ENCODE data around the gene CDH23. TPM values are rescaled to one million over a fixed set of nuclear protein-coding genes. Genes with fewer than 3 reads are reported as not detected.
A peak's percentile ranks its signal among the peaks of the same experiment; 100 is the strongest.

The CDH23 gene
- polyA plus RNA-seq, 1 donor: 0.90 TPM

DNA sequence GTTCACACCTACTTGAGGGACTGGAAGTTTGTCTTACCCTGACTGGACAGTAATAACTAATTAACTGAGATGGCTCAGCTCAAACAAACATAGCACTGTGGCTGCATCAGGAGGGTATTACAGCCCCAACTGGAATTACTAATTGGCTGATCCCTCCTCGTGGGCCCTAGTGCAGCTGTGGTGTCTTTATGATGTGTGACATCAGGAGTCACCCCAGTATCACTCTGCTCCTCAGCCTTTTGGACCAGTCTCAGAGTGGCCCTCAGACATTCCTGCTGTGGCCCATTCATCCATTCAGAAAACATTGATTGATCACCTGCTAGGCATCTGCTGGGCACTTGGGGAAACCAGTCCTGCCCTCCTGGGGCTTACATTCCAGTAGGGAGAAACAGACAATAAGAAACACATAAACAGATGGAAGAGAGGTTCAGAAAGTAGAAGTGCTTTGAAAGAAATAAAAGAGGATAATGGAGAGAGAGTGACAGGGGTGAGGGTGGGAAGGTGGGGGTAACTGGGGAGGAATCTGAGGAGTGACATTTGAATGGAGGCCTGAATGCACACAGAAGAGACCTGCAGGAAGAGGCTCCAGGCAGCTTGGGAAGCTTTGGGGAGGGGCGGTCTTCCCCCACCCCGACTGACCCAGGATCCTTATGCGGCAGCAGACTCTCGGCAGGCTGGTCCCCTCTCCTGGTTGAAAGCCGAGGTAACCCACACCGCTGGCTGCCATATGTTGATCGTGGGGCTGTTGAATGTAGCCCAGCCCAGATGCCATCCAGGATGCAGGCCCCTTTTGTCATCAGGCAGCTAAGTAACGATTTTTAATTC is 209.7 kb downstream of the CDH23 start:
- no peak for DNase-seq

DNA sequence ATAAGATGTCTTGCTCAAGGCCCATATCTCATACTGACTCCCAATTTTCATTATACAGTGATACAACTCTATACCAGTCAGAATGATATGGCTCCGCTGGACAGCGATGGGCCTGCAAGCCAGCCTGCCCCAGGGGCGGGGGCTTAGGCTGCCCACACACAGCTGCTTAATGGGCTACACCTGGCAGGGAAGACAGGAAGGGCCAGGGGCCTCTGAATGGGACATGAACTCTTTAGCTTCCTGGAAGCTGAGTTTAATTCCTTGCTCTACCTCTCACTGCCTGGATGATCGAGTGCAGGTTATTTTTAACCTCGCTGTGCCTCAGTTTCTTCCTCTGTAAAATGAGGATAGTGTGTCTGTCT is 210.3 kb downstream of the CDH23 start:
- no peak for DNase-seq

DNA sequence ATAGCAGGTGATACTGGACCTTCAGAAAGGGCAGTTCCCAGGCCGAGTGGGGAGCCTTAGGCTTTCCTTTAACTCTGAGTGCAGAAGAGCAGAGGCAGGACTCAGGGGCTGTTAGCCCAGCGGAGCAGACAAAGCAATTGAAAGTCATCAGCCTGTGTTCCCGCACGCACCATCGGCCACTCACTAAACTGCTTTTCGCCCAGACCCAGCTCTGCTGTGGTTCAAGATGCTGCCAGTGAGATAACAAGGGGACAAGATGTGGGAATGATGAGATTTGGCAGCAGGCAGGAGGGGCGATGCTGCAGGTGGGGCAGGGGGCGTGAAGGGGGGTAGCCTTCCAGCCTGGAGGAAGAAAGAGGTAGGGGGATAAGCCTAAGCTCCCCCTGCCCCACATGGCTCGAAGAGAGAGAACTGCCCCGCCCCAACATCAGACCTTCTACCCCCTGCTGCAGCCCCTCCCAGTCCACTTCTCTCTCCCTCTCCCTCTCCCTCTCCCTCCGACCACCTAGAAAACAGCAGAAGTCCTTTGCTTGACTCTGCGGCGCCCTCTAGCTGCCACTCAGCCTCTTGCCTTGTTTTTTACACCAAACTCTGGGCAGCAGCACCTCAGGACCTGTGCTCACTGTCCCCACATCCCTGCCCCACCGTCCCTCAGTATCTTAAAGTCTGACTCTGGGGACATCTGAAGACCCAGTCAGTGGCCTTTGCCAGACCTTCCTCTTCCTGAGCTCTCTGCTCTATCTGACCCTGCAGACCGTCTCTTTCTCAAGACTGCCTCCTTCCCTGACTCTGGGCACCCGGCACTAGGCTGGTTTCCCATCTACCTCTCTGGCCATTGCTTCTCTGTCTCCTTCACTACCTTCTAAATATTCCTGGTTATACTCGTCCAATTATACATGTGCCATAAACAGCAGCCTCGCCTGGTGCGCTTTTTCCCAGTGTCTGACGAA is 212.4 kb downstream of the CDH23 start:
- DNase-seq: peak; percentile 82

DNA sequence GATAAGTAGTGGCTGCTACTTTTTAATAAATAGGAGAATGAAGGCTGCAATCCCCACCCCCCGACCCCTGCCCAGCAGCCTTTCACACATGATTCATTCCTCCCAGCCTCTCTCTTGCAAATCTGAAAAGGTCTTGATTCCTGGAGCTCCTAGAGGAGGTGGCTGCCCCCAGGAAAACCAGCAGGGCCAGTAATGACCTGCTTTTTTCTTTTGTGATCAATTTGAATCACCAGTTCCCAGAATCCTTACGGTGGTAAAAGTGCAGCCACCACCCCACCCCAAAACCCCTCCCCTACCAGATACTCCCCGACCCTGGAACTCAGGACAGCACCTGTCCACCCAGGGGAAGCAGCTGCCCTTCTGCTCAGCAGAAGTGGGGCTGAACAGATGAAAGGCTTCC is 213.9 kb downstream of the CDH23 start:
- no peak for DNase-seq

DNA sequence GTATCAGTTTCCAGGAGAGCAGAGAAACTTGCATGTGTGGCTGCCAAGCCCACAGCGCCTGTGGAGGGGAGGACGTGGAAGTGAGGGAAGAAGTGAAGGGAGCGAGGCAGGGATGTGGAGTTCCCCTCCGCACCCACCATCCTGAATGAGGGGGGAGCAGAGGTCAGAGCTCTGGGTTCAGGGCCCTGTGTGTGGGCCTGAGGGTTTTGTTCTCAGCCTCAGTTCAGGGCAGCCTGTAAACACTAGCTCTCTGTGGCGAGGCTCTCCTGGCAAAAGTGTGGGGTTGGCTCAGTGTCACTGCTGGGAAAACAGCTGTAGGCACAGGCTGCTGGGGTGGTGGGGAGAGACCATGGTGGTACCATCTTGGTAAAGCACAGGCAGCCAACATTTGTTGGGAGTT is 214.4 kb downstream of the CDH23 start:
- no peak for DNase-seq

DNA sequence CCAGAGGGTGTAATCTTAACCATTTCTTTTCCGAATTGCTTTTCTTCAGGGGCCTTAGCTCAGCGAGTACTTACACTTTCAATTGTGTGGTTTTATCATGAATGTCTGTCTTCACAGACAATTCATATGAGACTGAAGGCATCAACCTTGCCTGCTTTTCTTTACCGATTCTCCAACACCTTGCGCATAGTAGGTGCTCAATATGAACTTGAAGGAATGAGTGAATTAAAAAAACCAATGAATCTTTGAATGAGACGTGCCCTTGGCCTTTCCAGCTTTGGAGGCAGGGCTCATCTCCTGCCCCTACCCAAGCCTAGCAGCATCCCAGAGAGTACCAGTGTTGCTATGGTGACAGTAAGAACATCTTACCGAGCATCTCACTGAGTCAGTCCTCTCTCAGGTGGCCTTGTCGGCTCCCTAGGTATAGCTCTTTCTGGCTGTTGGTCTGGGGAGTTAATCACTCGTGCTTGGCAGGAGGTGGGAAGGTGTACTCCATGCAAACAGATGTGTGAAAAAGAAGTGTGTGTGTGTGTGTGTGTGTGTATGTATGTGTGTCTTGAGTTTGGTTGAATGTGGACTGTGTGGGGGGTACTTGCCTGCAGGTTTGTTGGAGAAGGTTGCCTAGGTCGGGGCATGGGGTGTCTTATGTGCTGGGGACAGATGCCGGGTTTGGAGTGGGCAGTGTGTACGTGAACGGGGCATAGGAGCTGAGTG is 215.1 kb downstream of the CDH23 start:
- no peak for DNase-seq

DNA sequence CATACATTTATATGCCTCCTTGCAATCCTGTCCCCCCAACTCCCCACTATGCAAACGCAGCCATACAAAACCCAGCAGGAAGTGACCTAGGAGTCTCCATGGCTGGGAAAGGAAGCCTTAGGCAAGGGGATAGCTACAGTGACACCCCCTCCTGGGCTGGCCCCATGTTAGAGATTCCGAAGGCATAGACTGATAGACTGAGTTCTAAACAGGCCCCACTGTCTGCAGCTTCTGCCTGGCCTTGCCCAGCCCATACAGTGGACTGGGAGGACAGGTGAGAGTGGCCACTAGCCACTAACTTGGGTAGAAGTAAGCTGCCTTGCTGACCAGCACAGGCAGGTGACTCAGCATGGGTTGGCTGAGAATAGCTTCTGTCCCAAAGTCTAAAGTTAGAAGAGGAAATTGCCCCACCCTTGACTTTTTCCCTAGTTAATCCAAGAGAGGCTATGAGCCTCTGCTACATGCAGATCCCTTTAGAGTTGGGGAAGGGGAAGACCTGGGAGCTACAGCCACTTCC is 216.6 kb downstream of the CDH23 start:
- no peak for DNase-seq

DNA sequence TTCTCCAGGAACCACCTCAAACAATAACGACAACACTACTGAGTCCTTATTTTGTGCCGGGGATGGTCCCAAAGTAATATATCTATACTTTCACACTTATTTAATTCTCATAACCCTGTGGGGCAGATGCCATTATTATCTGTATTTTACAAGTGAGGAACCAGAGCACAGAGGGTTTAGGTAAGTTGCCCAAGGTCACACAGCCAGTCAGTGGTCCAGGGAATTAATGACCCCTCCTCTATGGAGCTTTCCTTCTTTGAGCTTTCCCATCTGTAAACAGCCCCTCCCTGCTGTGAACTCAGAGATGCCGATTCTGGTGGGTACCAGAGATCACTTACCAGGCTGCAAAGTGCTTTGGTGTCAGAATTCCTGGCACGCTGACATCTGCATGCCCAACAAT is 217.2 kb downstream of the CDH23 start:
- no peak for DNase-seq

DNA sequence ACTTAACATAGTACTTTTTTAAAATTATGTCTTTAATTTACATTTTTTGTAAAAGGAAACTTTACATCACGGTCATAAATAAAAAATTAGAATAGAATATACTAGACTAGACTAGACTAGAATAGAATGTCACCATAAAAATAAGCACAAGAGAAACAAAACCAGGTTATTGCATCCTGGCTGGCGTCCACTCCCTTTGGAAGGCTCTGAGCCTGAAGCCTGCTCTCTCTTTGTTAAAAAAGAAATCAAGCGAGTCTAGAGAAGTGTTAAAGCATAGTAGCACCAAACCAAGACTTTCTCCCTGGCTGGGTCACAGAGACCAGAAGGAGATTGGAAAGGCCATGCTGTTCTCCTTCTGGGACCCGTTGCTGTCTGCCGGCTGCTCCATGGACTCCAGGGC is 218.2 kb downstream of the CDH23 start:
- no peak for DNase-seq

DNA sequence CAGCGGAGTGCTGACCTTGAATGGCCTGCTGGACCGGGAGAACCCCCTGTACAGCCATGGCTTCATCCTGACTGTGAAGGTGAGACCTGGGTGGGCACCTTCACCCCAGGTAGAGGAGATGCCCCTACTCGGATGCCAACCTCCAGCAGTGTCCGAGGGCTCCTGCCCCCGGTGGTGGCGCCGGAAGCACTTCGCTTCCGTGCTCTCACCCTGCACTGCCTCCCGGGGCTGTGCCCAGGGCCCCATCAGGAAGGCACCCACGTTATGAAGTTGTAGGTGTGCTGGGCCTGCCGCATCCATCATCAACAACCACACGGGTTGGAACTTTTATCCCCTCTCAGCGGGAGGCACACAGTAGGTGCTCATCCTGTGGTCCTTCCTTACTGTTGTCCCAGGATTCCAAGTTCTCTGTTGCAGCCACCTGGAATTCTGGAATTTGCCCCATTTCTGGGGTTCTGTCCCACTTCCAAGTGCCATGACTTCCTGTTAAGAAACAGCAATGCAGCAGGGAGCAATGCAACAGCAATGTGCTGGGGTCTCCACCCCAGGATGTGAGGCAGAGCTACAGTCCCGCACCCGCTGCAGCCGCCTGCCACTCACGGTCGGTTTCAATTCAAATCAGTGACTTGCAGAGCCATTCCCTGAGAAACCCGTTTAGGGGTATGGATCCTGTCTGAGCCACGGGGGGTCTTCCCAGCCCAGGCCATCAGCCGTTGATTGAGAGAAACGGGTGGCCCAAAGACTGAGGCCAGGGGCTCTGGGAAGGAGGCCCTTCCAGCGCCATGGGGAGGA is 219.0 kb downstream of the CDH23 start:
- DNase-seq: no peak

DNA sequence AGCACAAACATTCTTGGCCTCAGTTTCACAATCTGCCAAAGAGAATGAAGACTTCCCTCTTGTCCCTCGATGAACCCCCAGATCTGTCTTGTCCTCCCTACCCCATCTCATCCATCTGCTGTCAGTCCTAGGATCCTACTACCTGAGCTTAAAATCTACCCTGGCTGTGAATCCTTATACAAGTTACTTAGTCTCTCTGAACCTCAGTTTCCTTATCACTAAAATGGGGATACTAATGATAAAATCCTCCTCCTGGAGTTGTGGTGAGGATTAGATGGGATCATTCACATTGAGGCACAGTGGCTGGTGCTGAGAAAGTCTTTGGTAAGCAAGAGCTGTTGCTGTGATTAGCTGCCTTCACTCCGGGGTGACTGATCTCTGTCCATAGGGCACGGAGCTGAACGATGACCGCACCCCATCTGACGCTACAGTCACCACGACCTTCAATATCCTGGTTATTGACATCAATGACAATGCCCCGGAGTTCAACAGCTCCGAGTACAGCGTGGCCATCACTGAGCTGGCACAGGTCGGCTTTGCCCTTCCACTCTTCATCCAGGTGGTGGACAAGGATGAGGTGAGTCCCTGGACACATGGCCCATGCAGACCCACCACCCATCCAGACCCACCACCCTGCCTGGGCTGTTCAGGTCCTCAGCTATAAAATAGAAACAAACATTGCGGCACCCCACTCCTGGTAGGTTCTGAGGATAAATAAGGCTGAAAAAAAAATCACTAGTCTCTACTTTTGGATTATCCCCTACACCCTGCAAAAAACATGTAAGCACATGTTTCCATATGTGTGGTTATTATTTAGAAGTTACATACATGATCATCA is 220.3 kb downstream of the CDH23 start:
- no peak for DNase-seq

DNA sequence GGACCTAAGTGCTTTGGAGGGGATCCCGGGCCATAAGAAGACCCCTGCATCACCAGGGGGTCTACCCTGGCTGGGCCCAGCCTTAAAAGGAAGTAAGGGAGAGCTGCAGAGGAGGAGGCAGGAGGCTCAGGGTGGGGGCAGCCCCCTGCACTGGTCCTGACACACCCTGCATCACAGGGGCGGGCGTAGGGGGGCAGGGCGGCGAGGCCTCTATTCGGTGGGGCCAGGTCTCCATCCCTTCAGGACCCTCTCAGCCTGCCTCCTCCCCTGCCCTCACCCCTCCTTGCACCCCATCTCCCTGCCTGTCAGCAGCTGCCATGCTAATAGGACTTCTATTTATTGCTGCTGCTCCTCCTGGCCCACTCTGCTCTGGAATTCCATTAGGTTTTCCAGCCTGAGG is 221.5 kb downstream of the CDH23 start:
- DNase-seq: no peak

DNA sequence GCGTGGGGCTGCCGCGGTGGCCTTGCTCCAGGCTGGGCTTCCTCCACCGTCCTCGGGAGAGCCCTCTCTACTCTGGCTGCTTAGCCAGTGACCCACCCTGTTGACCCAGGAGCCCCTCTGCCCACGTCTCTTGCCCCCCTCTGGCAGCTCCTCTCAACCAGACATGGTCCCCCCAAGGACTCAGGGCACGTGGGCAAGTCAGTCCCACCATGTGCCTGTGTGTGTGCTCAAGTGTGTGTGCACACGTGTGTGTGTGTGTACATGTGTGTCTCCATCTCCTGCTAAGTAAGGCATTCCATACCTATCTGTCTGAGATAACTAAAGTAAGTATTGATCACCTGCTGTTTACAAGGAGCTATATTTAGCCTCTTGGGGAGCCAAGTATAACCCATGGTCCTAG is 221.9 kb downstream of the CDH23 start:
- DNase-seq: no peak

DNA sequence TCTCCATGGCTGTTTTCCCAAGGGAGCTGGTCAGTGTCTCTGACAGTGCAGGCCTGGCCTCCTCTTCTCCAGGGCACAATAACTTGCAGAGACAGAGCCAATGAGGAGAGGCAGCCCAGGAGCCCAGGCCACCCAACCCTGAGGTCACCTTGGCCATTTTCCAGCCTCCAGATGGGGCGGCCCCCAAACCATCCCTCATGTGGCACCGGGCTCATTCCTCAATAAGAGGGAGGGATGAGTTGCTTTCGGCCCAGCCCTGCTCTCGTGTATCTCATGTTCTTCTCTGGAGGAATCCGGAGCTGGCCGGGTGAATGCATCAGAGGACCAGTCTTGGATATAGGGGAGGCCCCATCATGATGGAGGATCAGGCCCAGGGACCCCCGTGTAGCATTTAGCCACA is 223.9 kb downstream of the CDH23 start:
- no peak for DNase-seq

DNA sequence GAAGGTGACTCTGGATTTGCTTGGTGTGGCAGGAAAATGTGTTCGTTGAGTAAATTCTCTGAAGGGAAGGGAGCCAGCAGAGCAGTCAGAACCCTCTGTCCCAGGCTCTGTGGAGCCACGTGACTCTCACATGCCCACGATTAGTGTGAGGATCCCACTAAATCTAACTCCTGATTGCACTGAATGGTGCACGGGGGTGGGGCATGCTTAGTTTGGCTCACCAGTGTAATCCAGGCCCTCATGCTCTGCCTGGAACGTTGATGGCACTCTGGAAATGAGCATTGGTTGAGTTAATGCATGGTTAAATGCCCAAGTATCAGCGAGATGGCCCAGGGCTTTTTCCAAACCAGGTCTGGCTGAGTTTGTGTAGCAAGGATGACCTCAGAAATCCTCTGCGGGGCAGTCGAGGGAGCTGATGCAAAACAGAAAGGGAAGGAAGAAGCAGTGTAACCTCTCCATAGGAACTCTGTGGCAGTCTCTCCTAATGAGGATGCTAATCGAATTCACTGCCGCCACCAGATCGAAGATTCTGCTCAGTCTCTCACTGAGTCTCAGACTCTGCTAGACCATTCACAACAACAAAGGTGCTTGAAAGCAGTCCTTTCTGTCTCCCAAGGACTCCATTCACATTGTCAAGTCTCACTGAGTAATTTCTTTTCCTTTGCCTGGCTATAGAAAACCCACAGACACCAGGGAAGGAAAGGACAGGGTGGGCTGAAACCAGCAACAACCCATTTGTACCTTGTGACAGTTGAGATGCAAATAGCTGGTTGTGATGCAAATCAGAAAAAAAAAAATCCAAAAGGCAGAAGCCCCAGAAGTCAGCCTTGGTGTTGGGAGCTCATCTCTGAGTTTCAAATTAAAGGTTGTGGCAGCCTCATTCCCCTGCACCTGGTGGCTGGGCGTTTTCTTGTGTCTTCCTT is 224.8 kb downstream of the CDH23 start:
- no peak for DNase-seq

DNA sequence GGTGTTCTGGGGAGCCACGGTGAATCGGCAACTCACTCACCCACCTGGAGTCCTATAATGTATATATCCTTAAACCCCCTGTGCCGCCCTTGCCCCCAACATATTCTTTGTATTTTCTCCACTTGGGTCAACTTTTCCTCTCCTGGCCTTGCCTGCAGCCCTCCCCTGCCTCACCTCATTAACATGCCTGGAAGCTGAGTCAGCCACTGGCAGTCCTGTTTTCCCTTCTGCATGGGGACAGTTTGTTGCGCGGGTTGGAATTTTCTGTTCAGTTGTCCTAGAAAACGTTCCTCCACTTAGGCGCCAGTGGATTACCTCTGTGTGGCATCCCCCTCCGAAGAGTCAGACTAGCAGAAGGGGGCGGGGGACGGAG is 225.4 kb downstream of the CDH23 start:
- DNase-seq: no peak

DNA sequence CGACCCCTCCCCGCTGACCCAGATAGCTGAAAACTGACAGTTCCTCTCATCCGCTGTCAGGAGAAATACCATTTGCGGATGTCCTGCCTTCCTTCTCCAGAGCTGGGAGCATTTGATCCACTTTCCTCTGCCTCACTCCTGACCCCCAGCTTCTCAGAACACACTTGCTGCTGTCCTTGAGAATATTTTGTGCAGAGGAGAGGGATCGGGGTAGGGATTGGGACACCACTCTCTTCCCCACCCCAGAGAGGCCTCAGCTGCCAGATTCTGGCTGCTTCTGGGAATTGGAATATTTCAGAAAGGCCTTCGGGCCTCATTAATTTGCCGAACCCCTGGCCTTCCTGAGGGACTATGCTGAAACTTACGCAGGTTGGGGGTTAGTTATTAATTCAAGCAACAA is 225.9 kb downstream of the CDH23 start:
- DNase-seq: no peak

DNA sequence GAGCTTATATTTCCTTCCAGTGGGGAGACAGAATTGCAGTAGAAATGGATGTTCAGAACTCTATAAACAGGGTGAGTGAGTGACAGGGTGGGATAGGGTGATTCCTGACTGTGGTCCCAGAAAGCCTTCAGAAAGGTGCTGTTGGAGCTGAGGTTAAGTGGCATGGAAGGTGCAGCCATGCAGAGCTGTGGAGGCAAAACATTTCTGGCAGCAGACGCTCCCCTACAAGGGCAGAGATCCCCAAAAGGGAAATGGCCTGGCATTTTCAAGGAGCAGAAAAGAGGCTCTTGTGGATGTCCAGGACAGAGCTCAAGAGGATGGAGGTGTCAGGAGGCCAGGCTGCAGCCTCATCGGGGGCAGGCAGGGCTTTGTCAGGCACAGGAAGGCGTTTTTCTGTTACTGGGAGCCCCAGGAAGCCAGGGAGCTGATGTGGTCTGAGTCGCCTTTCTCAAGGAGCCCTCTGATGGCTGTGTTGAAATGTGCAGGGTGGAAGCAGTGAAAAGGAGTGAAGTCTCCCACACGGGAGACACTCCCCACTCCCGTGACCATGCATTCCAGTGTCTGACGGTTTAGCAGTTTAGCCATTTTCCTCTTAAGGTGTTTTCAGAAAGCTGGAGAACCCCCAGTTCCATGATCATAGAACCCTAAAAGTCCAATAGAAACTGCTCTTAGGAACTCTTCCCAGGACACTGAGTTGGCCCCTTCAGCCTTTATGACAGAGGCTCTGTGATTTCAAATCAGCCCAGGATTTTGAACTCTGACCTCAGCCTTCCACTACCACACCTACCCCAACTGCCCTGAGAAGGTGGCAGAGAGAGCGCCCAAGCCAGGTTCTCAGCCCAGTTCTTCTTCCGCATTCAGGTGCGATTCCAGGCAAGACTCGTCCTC is 226.6 kb downstream of the CDH23 start:
- DNase-seq: no peak

DNA sequence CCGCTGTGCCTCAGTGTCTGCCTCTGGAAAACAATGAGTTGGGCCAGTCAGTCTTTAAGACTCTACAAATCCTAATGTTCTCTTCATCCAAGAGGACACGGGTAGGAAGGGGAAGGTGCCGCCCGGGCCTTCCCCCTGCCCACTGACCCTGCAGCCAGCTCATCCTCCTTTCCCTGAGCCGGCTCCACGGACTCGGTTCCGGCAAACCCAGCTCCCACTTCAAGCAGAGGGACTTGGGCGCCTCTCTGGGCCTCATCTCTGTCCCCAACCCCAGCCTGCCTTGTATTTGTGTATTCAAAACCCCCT is 227.2 kb downstream of the CDH23 start:
- DNase-seq: no peak

Data from left kidney (tissue), 2 donors.